Motor neuron (in vitro differentiated cells): ENCODE data around the gene ANGPTL2. TPM values are rescaled to one million over a fixed set of nuclear protein-coding genes. Genes with fewer than 3 reads are reported as not detected.

ENCODE experiments used
- ATAC-seq, 8 experiments: fragments of 200-7000 bp; cut with Tn5 transposase; replicated peaks in 6 of 8; 2 replicates each; pipeline ENCODE4 v1.8.0; 2021; ENCODE audit warnings: mild to moderate bottlenecking in 8 of 8, moderate library complexity in 8 of 8
- H3K27ac ChIP-seq, 2 donors: fragments of 250-450 bp; sonication (Bioruptor Pico); 2 replicates each; pipeline ENCODE4 v1.9.0; 2021; ENCODE audit warnings: antibody characterized with exemption in 2 of 2, mild to moderate bottlenecking in 2 of 2, moderate library complexity in 1 of 2
- H3K4me1 ChIP-seq, 2 donors: fragments of 250-450 bp; sonication (Bioruptor Pico); replicated peaks in 1 of 2; 2 replicates each; pipeline ENCODE4 v1.6.1; 2021; ENCODE audit warnings: antibody characterized with exemption in 2 of 2, mild to moderate bottlenecking in 2 of 2, moderate library complexity in 1 of 2
- H3K4me3 ChIP-seq, 5 donors: fragments of 250-450 bp; sonication (Bioruptor Pico); 2 replicates each; pipeline ENCODE4 v1.9.0; 2021; ENCODE audit warnings: antibody characterized with exemption in 5 of 5, mild to moderate bottlenecking in 5 of 5, moderate library complexity in 4 of 5
- WGBS, 10 experiments: fragments of 450-650 bp; shearing (Covaris generic); methylation state at CpG; one replicate each; pipeline ENCODE4 v1.0.0; 2022; 5-methylcytosine and 5-hydroxymethylcytosine counted together
- in situ Hi-C, 9 experiments: fragments of 400-800 bp; cut with MboI; loops; one replicate each; pipeline ENCODE4 v1.15.0; 2021; ENCODE audit warnings: low sequenced_read_pairs in 9 of 9, low pct_unique_long_range_greater_than_20kb in 2 of 9; ENCODE audit not compliant: unreplicated experiment in 9 of 9
- total RNA-seq, 8 experiments: library from RNA; unstranded; fragments of 300-600 nt; gene quantifications; 2 replicates each; pipeline versions ENCODE4 v1.2.3 to v1.2.4, GENCODE V29; 2022

Gene ANGPTL2
- total RNA-seq, 8 experiments from 2014 or later = 1.1 to 42.1 (median 4.8) TPM

DNA sequence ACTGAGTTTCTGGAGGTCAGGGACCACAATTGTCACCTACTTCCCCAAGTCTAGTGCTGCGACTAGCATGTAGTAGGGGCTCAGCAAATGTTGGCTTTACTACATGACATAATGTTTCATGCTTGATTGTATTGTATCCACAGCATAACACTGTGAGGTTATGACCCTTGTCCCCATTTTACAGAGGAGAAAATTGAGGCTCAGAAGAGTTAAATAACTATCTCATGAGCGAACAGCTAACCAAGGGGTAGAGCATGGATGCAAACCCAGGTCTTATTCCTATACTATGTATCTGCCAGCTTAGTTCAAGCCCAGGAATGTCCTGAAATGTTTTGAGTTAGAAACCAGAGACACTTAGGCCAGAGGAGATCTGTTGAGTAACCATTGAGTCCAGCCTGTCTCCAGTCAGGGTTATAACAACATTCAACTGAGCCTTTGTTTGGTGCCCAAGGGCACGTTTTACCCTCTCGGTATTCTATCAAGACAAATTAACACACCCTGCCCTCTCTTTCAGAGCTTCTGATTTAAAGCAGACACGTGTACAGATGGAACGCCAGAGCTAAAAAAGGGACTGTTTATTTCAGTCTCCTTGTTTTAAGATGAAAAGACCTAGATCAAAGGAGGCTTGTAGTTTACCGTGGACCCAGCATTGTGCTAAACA, 16.5 kb downstream of the ANGPTL2 start:
- H3K4me1 ChIP-seq = peaks cover 5 to 10% of the 10 kb centered on the region in 2 donors
- WGBS, 10 experiments = 18 to 83% (median 63%) methylated on average over 1 to 7 of the region's 7 CpGs
- in situ Hi-C loops = loop anchor here in 1 of 9 experiments (25.0 kb wide), 1 partner anchor 144 kb away; no protein-coding TSS in a partner anchor
- H3K4me3 ChIP-seq = no peak overlapping the region
- peak in 1 of 8 experiments; percentile 55 for ATAC-seq
- H3K27ac ChIP-seq = no peak overlapping the region

GRCh38 chr9:127104581-127105311, 17.7 kb downstream of the ANGPTL2 start:
- Histone ChIP-seq H3K4me1 (peaks cover 5 to 10% of the 10 kb centered on the region in 2 donors), H3K4me3 (no peak overlapping the region), H3K27ac (peak overlapping the region in 1 of 2 donors; percentile 37)
- WGBS, 10 experiments = 71 to 100% (median 91%) methylated on average over 1 to 5 of the region's 7 CpGs; no CpG with 5 or more reads in 3 of the 10 experiments
- in situ Hi-C loops = loop anchor here in 1 of 9 experiments (25.0 kb wide), 1 partner anchor 142 kb away; no protein-coding TSS in a partner anchor
- peak in 5 of 8 experiments; percentile 22 to 69 (median 44) for ATAC-seq

DNA sequence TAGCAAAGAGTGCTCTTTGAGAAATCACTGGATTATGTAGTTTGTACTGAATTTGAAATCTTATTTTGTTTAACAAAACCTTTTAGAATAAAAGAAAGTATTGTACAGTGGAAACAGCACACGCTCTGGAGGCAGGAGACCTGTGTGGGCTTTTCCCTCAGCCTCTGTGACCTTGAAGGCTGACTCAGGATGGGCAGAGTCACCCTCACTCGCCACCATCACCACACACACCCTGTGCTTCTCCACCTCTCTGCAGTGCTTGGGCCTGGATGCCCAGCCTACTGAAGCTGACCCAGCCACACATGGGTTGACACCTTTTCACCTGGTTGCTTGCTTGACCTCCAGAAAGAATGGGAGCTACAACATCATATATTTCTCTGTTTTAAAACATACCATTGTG, 19.6 kb downstream of the ANGPTL2 start:
- in situ Hi-C loops = loop anchor here in 1 of 9 experiments (25.0 kb wide), 1 partner anchor 140 kb away; no protein-coding TSS in a partner anchor
- H3K4me1 ChIP-seq = peaks cover 5 to 10% of the 10 kb centered on the region in 2 donors
- no peak overlapping the region for H3K27ac ChIP-seq

GRCh38 chr9:127102176-127102575, 20.3 kb downstream of the ANGPTL2 start:
- Histone ChIP-seq H3K27ac (no peak overlapping the region), H3K4me1 (peaks cover 5 to 10% of the 10 kb centered on the region in 2 donors), H3K4me3 (no peak overlapping the region)
- no peak for ATAC-seq
- in situ Hi-C loops = loop anchor here in 1 of 9 experiments (25.0 kb wide), 1 partner anchor 140 kb away; no protein-coding TSS in a partner anchor

More for the DNA sequence above, 19.6 kb downstream of the ANGPTL2 start:
- 40 to 100% (median 93%) methylated on average over 1 to 2 of the region's 2 CpGs; no CpG with 5 or more reads in 4 of the 10 experiments for WGBS, 10 experiments
- no peak overlapping the region for H3K4me3 ChIP-seq
- no peak for ATAC-seq

GRCh38 chr9:127099664-127100063, 22.8 kb downstream of the ANGPTL2 start:
- Histone ChIP-seq H3K27ac (no peak overlapping the region), H3K4me3 (no peak overlapping the region), H3K4me1 (peaks cover 4 to 5% of the 10 kb centered on the region in 2 donors)
- 42 to 100% (median 85%) methylated on average over 1 to 3 of the region's 3 CpGs; no CpG with 5 or more reads in 3 of the 10 experiments for WGBS, 10 experiments
- in situ Hi-C loops = loop anchor here in 1 of 9 experiments (25.0 kb wide), 1 partner anchor 137 kb away; no protein-coding TSS in a partner anchor
- no peak for ATAC-seq

- ATAC-seq = peak in 1 of 8 experiments; percentile 54
- no peak overlapping the region for H3K4me3 ChIP-seq
- in situ Hi-C loops = no loop called here
- H3K4me1 ChIP-seq = no peaks in the 10 kb centered on the region
- H3K27ac ChIP-seq = no peak overlapping the region
- WGBS, 10 experiments = 40 to 90% (median 72%) methylated on average over 1 to 3 of the region's 7 CpGs; no CpG with 5 or more reads in 4 of the 10 experiments
These were observed 23.4 kb downstream of the ANGPTL2 start for GRCh38 chr9:127098916-127099553.

DNA sequence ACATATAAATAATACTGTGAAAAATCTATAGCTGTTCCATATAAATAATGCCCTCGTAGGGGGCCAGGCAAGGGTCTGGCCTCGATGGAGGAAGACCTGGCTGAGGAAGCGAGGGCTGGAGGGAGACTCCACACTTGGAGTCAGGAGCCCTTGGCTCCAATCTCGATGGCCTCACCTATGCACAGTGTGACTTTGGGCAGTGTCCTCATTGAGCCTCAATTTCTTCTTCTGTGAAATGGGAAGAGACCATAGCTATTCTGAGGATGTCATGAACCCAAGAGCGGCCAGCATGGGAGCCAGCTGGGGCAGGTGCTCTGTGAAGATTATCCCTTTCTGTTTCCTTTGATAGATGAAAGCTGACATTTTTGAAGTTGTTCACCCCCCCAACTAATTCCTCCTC, 24.8 kb downstream of the ANGPTL2 start:
- ATAC-seq = no peak
- in situ Hi-C loops = no loop called here

DNA sequence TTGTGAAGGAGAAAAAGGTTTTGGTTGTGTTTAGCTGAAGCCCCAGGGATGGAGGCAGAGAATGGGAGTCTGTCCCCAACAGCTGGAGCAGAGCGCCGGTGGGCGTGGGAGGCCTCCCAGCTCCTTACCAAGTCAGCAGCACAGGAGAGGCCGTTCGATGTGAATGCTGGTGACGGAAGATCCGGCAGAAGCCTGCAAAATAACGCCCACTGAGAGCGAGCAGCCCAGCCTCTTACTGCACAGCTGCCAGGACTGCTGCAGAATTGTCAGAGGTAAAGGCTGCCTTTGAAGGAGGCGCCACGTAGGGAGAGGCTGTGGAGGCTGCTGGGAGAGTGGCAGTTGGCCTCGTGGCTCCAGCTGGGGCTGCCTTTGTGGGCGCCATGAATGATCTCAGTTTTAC, 26.2 kb downstream of the ANGPTL2 start:
- in situ Hi-C loops = no loop called here
- Histone ChIP-seq H3K27ac (no peak overlapping the region), H3K4me3 (no peak overlapping the region), H3K4me1 (no peaks in the 10 kb centered on the region)
- WGBS, 10 experiments = 57 to 81% (median 79%) methylated on average over 2 to 11 of the region's 13 CpGs; no CpG with 5 or more reads in 4 of the 10 experiments
- peak in 5 of 8 experiments; percentile 23 to 70 (median 33) for ATAC-seq

More for the DNA sequence above, 24.8 kb downstream of the ANGPTL2 start:
- 57 to 100% (median 84%) methylated on average over 1 to 5 of the region's 5 CpGs; no CpG with 5 or more reads in 2 of the 10 experiments for WGBS, 10 experiments
- H3K27ac ChIP-seq = no peak overlapping the region
- no peak overlapping the region for H3K4me3 ChIP-seq
- no peaks in the 10 kb centered on the region for H3K4me1 ChIP-seq

GRCh38 chr9:127095411-127095810, 27.0 kb downstream of the ANGPTL2 start:
- H3K27ac ChIP-seq = no peak overlapping the region
- H3K4me3 ChIP-seq = no peak overlapping the region
- 0 to 100% (median 87%) methylated on average over 1 to 4 of the region's 5 CpGs; no CpG with 5 or more reads in 4 of the 10 experiments for WGBS, 10 experiments
- ATAC-seq = peak in 3 of 8 experiments; percentile 62 to 97 (median 85)
- in situ Hi-C loops = no loop called here
- no peaks in the 10 kb centered on the region for H3K4me1 ChIP-seq

DNA sequence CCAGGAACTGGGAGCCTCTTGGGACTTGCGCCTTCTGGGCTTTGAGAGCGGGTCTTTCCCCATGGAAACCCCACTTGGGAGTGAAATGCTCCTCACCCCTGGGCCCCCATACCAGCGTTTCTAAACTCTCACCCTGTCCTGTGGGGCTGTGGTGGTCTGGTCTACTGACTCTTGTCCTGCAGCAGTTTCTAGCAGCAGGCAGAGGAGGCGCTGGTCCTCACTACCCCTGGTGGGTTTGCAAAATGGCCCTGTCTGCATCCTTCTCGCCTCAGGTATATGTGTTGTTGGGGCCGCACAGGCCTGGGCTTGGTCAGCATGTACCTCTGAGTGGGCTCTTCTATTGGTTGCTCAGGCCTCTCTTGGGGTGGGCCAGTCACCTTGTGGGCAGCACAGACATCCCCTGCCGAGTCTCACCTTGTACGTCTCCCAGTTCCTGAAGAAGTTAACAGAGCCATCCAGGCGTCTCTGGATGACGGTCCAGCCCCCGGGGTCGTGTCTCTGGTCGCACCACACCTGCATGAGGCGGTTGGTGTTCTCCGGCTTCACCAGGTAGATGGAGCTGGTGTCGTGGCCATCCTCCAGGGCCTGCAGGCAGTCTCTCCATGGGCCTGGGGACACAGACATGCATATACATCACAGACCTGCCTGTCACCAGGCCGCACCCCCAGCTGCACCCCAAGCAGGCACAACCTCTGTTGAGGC, 29.0 kb downstream of the ANGPTL2 start:
- Histone ChIP-seq H3K4me3 (no peak overlapping the region), H3K4me1 (no peaks in the 10 kb centered on the region), H3K27ac (no peak overlapping the region)
- 83 to 100% (median 94%) methylated on average over 1 to 9 of the region's 17 CpGs; no CpG with 5 or more reads in 5 of the 10 experiments for WGBS, 10 experiments
- in situ Hi-C loops = no loop called here
- no peak for ATAC-seq

GRCh38 chr9:127092041-127092608, 30.3 kb downstream of the ANGPTL2 start:
- in situ Hi-C loops = no loop called here
- no peak overlapping the region for H3K4me3 ChIP-seq
- H3K27ac ChIP-seq = no peak overlapping the region
- 60 to 100% (median 80%) methylated on average over 1 to 9 of the region's 11 CpGs; no CpG with 5 or more reads in 3 of the 10 experiments for WGBS, 10 experiments
- peak in 2 of 8 experiments; percentile 19 to 65 for ATAC-seq
- no peaks in the 10 kb centered on the region for H3K4me1 ChIP-seq

DNA sequence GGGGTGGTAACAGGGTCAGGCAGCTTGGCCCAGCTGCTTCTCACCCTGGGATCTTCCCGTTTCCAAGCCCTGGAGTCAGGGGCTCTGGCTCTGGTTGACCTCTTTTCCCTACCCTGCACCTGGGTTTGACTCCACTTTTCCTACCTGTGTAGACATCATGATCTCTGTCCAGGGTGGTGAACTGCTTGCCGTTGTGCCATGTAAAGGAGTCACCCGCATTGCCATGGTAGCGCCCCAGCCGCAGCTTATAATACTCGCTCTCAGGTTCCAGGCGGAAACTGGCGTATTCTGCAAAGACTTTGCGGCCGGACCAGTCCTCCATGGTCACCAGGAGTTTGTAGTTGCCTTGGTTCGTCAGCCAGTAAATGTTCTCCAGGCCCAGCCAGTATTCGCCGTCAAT, 30.9 kb downstream of the ANGPTL2 start:
- H3K4me1 ChIP-seq = no peaks in the 10 kb centered on the region
- 85 to 100% (median 95%) methylated on average over 1 to 8 of the region's 13 CpGs; no CpG with 5 or more reads in 3 of the 10 experiments for WGBS, 10 experiments
- in situ Hi-C loops = no loop called here
- H3K27ac ChIP-seq = no peak overlapping the region
- no peak overlapping the region for H3K4me3 ChIP-seq
- ATAC-seq = no peak
